BJ (cell line): ENCODE data around the gene OLIG3. TPM values are rescaled to one million over a fixed set of nuclear protein-coding genes. Genes with fewer than 3 reads are reported as not detected.

Experiments
- CTCF ChIA-PET: fragments of 350-600 bp; formaldehyde crosslinking; extraction: SDS; loops from one replicate; lab custom pipeline; 2021; ENCODE audit warnings: antibody characterized with exemption, inconsistent platforms; lab: Yijun Ruan, JAX
- POLR2A ChIA-PET: fragments of 300-600 bp; sonication (Branson Sonifier 250); formaldehyde crosslinking; extraction: SDS; loops from one replicate; lab custom pipeline; 2021; ENCODE audit warnings: antibody characterized with exemption; lab: Charles Lee
- DNase-seq: peaks from one replicate; pipeline ENCODE4 v3.0.0-alpha.2; 2011; ENCODE audit warnings: low read depth
- H3K27me3 ChIP-seq: 2 replicates; pipeline ENCODE4 v1.6.0; 2011; ENCODE audit warnings: low read length; ENCODE audit not compliant: control insufficient read depth, insufficient read depth
- H3K36me3 ChIP-seq: 2 replicates; pipeline ENCODE4 v1.5.1; 2011; ENCODE audit warnings: low read length; ENCODE audit not compliant: control insufficient read depth, insufficient read depth
- H3K4me3 ChIP-seq: 2 replicates; pipeline ENCODE4 v1.5.1; 2011; ENCODE audit warnings: low read depth, mild to moderate bottlenecking, control low read depth, low read length
- polyA plus RNA-seq: library from polyadenylated mRNA; depleted of rRNA; stranded (reverse); fragments of >200 nt; gene quantifications from 2 replicates; pipeline ENCODE4 v1.2.3, GENCODE V29; 2011
- TF ChIP-seq, protein P1 (sequence below): IDR thresholded peaks from 2 replicates; pipeline ENCODE4 v1.5.1; 2011; ENCODE audit warnings: low read depth, mild to moderate bottlenecking, control low read depth, inconsistent platforms, low read length, moderate library complexity; ENCODE audit not compliant: insufficient read depth

The OLIG3 gene
- polyA plus RNA-seq, 1 experiment, result not detected

- POLR2A ChIA-PET, result no interaction called here
- TF ChIP-seq, protein P1, sequence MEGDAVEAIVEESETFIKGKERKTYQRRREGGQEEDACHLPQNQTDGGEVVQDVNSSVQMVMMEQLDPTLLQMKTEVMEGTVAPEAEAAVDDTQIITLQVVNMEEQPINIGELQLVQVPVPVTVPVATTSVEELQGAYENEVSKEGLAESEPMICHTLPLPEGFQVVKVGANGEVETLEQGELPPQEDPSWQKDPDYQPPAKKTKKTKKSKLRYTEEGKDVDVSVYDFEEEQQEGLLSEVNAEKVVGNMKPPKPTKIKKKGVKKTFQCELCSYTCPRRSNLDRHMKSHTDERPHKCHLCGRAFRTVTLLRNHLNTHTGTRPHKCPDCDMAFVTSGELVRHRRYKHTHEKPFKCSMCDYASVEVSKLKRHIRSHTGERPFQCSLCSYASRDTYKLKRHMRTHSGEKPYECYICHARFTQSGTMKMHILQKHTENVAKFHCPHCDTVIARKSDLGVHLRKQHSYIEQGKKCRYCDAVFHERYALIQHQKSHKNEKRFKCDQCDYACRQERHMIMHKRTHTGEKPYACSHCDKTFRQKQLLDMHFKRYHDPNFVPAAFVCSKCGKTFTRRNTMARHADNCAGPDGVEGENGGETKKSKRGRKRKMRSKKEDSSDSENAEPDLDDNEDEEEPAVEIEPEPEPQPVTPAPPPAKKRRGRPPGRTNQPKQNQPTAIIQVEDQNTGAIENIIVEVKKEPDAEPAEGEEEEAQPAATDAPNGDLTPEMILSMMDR, result no peak
- no peaks in the 10 kb centered on the region for H3K36me3 ChIP-seq
- CTCF ChIA-PET, result no interaction called here
- H3K4me3 ChIP-seq, result no peak overlapping the region
- H3K27me3 ChIP-seq, result peaks cover 1% of the 10 kb centered on the region; the same call in 1 of the 2 replicates
- DNase-seq, result no peak
These were observed 27.0 kb downstream of the OLIG3 start for GRCh38 chr6:137467211-137467610.

DNA sequence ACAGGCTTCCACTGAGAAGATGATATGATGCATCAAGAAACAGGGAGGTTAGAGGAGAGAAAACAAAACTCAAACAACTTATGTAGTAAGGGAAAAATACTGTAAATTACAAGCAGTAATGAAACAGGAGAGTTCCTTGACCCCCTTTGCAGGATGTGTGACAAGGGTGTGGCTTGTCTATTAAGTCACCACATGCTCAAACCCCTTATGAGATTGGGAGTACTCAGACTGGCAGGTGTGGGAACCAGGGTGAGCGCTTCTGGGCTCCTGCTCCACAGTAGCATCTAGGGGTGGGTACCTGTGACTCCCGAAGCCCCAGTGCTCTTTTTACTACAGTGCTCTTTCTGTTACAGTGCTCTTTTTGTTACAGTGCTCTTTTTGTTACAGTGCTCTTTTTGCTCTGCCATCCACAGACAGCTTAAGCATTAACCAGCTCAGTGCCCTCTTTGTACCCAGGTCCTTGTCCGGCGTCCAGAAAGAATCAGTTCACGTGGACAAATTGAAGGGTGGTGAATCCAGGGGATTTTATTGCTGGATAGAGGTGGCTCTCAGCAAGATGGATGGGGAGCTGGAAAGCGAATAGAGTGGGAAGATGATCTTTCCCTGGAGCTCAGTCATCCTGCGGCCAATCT is 28.7 kb downstream of the OLIG3 start:
- Histone ChIP-seq H3K27me3 (no peaks in the 10 kb centered on the region; the same call in 1 of the 2 replicates), H3K36me3 (no peaks in the 10 kb centered on the region), H3K4me3 (no peak overlapping the region)
- TF ChIP-seq, protein P1, result no peak
- no peak for DNase-seq
- ChIA-PET CTCF (no interaction called here), POLR2A (no interaction called here)

DNA sequence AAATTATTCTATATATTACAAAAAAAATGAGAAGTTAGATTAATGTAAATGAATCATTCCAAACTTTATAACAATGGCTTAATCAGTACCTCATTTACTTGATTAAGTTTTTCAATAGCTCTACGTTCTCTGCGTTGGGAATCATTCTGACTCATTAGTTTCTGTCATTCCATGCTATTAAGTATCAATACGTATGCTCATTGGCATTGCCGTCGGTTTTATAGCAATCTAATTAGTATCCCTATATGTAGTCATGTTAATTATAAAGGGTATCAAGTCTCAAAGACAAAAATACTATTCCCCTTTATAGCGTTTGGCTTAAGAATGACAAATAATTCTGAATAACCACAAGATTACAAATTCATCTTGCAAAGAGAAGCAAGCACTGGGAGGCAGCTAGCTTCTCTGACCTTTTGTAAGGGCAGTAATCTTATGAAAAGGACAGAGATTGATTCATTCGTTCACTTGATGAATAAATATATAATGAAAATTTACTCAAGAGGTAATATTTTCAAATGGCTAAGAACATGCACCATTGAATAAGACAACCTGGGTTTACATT is 41.8 kb downstream of the OLIG3 start:
- ChIA-PET CTCF (no interaction called here), POLR2A (no interaction called here)
- DNase-seq, result peak; percentile 14
- no peaks in the 10 kb centered on the region for H3K36me3 ChIP-seq
- TF ChIP-seq, protein P1, result no peak
- no peaks in the 10 kb centered on the region for H3K27me3 ChIP-seq
- H3K4me3 ChIP-seq, result no peak overlapping the region

DNA sequence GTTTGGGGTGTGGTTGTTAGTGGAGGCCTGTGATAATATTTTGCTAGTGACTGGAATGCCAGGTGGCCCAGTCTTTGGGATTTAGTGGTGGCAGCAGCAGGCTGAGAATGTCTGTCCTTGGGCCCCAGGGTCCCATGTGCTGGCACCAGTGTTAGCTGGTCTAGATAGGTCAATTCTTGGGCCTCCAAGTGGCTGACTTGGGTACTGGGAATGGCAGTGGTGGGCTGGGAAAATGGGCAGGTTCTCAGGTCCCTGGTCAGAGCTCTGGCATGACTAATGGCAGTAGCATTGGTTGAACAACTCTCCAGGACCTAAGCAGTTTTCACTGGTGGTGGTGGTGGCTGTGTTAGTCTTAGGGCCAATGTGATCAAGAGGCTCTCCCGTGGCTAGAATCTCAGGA is 50.3 kb downstream of the OLIG3 start:
- Histone ChIP-seq H3K36me3 (no peaks in the 10 kb centered on the region), H3K4me3 (no peak overlapping the region), H3K27me3 (no peaks in the 10 kb centered on the region)
- DNase-seq, result no peak
- CTCF ChIA-PET, result no interaction called here
- POLR2A ChIA-PET, result no interaction called here
- TF ChIP-seq, protein P1, result no peak
